GM13977 (cell line): ENCODE measurements around the gene TTC29.
"Not testable (repeated sequence)": the region's sequence is repeated elsewhere in the genome, so short reads cannot be mapped to it uniquely, and the experiment has no call there.

Experiments used
- DNase-seq: peaks from one replicate; pipeline ENCODE4 v3.0.0; 2012; ENCODE audit warnings: low spot score
- in situ Hi-C: fragments of 300-500 bp; cut with MboI; formaldehyde crosslinking; loops from one replicate; pipeline ENCODE4 v1.12.0; 2022; ENCODE audit warnings: low sequenced_read_pairs, low pct_unique_long_range_greater_than_20kb, mixed read lengths, inconsistent platforms; ENCODE audit not compliant: unreplicated experiment
- TF ChIP-seq, protein P1 (sequence below): IDR thresholded peaks from 2 replicates; pipeline ENCODE4 v1.5.1; 2012; ENCODE audit warnings: mild to moderate bottlenecking, control low read depth; ENCODE audit not compliant: insufficient read depth; ENCODE audit errors: extremely low read depth, missing control alignments

The TTC29 gene

DNA sequence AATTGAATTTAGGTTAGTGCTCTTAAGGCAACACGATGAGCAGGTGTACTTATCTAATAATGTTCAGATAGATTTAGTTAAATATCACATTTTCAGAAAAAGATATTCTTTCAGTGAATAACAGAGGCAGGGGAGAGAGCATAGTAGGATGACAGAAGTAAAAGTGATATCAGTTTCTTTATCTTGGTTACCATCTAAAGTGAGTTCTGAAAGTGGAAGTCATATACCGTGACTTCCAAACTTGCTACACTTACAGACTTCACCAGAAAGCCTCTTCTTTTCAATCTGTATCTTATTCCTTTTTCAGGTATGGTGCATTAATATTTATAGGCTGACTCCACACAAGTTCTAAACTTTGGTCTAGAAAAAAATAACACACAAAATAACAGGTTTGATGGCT, 182.1 kb downstream of the TTC29 start:
- in situ Hi-C loops = no loop called here
- DNase-seq = no peak

DNA sequence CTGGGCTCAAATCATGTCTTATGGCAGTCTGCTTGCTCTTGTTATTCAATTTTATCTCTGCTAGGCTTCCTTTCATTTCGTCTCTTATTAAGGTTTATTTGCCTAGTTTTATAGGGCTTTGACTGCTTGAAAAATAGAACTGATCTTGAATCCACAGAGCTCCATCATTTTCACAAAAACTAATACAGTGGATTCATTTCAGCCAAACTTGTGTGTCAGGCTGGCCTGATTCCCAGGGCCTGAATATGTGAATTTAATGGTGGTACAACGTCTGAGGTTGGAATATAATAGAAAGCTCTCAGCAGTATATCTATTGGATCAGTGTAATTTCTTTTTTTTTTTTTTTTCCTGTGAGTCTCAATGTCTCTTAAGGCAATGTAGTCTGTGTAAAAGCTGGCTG, 183.6 kb downstream of the TTC29 start:
- no peak for DNase-seq
- TF ChIP-seq, protein P1, sequence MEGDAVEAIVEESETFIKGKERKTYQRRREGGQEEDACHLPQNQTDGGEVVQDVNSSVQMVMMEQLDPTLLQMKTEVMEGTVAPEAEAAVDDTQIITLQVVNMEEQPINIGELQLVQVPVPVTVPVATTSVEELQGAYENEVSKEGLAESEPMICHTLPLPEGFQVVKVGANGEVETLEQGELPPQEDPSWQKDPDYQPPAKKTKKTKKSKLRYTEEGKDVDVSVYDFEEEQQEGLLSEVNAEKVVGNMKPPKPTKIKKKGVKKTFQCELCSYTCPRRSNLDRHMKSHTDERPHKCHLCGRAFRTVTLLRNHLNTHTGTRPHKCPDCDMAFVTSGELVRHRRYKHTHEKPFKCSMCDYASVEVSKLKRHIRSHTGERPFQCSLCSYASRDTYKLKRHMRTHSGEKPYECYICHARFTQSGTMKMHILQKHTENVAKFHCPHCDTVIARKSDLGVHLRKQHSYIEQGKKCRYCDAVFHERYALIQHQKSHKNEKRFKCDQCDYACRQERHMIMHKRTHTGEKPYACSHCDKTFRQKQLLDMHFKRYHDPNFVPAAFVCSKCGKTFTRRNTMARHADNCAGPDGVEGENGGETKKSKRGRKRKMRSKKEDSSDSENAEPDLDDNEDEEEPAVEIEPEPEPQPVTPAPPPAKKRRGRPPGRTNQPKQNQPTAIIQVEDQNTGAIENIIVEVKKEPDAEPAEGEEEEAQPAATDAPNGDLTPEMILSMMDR = no peak
- in situ Hi-C loops = no loop called here

More for the DNA sequence above, 182.1 kb downstream of the TTC29 start:
- TF ChIP-seq, protein P1 = no peak

GRCh38 chr4:146742416-146742815, 203.2 kb downstream of the TTC29 start:
- TF ChIP-seq, protein P1 = no peak
- in situ Hi-C loops = no loop called here
- no peak for DNase-seq

DNA sequence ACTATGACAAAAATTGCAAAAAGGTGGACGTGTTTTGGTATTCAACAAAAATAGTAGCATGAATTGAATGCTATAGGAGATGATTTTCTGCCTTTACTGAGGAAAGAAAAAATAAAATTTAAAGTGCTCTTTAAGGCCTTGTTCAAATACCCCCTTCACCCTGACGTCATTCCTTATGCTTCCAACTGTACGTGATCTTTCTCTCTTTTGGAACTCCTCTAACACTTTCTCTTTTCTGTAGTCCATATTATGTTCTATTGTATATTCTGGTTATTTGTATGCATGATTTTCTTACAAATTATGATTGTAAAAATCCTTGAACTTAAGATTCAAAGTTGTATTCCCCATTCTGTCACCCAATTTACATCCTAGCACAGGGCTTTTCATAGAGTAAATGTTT, 206.5 kb downstream of the TTC29 start:
- no peak for DNase-seq
- in situ Hi-C loops = no loop called here
- TF ChIP-seq, protein P1 = no peak

- DNase-seq, in situ Hi-C loops: not testable (repeated sequence)
Measured at GRCh38 chr4:146723519-146723918, 222.1 kb downstream of the TTC29 start.

- in situ Hi-C loops = no loop called here
- TF ChIP-seq, protein P1 = no peak
- no peak for DNase-seq
Measured at GRCh38 chr4:146709956-146710355, 235.7 kb downstream of the TTC29 start.

- in situ Hi-C loops = no loop called here
- TF ChIP-seq, protein P1 = no peak
- no peak for DNase-seq
Measured at GRCh38 chr4:146699910-146700309, 245.8 kb downstream of the TTC29 start.
